NCI-H1694 treated with DMSO at 0.1 percent for 48 hours (cell line): Measurements from ENCODE around the gene CDC34.

Experiments used
- DNase-seq: peaks from one replicate; lab custom pipeline; 2025; lab: John Stamatoyannopoulos, UW

CDC34 gene

GRCh38 chr19:522726-523125 is 8.8 kb upstream of the CDC34 start:
- DNase-seq = no peak

GRCh38 chr19:524062-524674 is 7.4 kb upstream of the CDC34 start:
- no peak for DNase-seq

GRCh38 chr19:525029-525428 is 6.5 kb upstream of the CDC34 start:
- no peak for DNase-seq

- no peak for DNase-seq
These were observed 5.6 kb upstream of the CDC34 start for GRCh38 chr19:525857-526419.

- no peak for DNase-seq
These were observed 1.2 kb upstream of the CDC34 start for GRCh38 chr19:530134-531008.

- peak; percentile 68 for DNase-seq
These were observed 379 bp upstream of the CDC34 start for GRCh38 chr19:531009-531752.

- DNase-seq = peak; percentile 7
These were observed 1.2 kb downstream of the CDC34 start for GRCh38 chr19:532561-533363.

- no peak for DNase-seq
These were observed 2.0 kb downstream of the CDC34 start for GRCh38 chr19:533364-534058.

- DNase-seq = no peak
These were observed 2.5 kb downstream of the CDC34 start for GRCh38 chr19:534088-534487.

- no peak for DNase-seq
These were observed 3.7 kb downstream of the CDC34 start for GRCh38 chr19:535017-535835.

GRCh38 chr19:536031-536880 is 4.7 kb downstream of the CDC34 start:
- DNase-seq = no peak

GRCh38 chr19:536881-537404 is 5.4 kb downstream of the CDC34 start:
- no peak for DNase-seq

GRCh38 chr19:538641-539428 is 7.3 kb downstream of the CDC34 start:
- no peak for DNase-seq

- DNase-seq = no peak
These were observed 8.0 kb downstream of the CDC34 start for GRCh38 chr19:539429-540030.

GRCh38 chr19:540867-541637 is 9.5 kb downstream of the CDC34 start:
- no peak for DNase-seq

GRCh38 chr19:541699-542098 is 10.1 kb downstream of the CDC34 start:
- DNase-seq = no peak
